Ishikawa (cell line): ENCODE measurements around the gene PTCHD1.

Source experiments
- CREB1 ChIP-seq: IDR thresholded peaks from 2 replicates; pipeline ENCODE4 v1.6.1; 2012; ENCODE audit warnings: low read depth
- EP300 ChIP-seq: IDR thresholded peaks from 2 replicates; pipeline ENCODE4 v1.6.1; 2012; ENCODE audit warnings: borderline replicate concordance
- RAD21 ChIP-seq: IDR thresholded peaks from 2 replicates; pipeline ENCODE4 v1.6.1; 2012; ENCODE audit warnings: low read depth
- TCF12 ChIP-seq: IDR thresholded peaks from 2 replicates; pipeline ENCODE4 v1.6.1; 2012; ENCODE audit warnings: low read depth

GRCh38 chrX:23373129-23373804 lies 38.6 kb downstream of the PTCHD1 start:
- no peak for TF ChIP-seq RAD21
- no peak for TF ChIP-seq TCF12
- no peak for TF ChIP-seq EP300
- no peak for TF ChIP-seq CREB1
